ENCODE measurements around the gene PRKCQ.

PRKCQ gene

GRCh38 chr10:6405713-6406112, 174.4 kb downstream of the PRKCQ start:
- no peak for DNase-seq (ENCODE audit: low spot score)

GRCh38 chr10:6404127-6405072, 175.7 kb downstream of the PRKCQ start:
- DNase-seq (ENCODE audit: low spot score) = no peak

GRCh38 chr10:6402960-6403359, 177.1 kb downstream of the PRKCQ start:
- no peak for DNase-seq (ENCODE audit: low spot score)

GRCh38 chr10:6402349-6402709, 177.7 kb downstream of the PRKCQ start:
- no peak for DNase-seq (ENCODE audit: low spot score)

DNA sequence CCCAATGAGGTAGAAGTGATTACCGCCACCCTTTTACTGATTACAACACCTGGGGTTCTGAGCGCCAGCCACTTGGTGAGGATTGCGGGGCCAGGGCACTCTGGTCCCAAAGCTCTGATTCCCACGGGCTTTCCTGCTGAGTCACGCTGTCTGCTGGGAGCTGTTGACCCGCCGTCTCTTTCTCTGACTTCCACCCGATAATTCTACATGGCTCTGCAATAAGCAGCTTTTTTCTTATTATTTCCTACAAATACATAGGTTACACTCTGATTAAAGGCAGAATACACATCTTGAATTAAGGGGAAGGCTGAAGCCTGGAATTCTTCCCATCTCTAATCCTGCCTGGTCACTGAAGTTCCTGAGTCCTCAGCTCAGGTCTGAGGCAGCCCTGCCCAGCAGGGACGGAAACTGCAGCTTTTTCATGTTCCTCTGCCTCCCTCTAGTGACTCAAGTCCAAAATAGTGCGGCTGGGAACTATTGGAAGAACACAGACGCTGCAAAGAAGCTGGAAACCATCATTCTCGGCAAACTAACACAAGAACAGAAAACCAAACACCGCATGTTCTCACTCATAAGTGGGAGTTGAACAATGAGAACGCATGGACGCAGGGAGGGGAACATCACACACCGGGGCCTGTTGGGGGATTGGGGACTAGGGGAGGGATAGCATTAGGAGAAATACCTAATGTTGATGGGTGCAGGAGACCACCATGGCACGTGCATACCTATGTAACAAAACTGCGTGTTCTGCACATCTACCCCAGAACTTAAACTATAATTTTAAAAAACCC, 178.3 kb downstream of the PRKCQ start:
- DNase-seq (ENCODE audit: low spot score) = peak; percentile 98

DNA sequence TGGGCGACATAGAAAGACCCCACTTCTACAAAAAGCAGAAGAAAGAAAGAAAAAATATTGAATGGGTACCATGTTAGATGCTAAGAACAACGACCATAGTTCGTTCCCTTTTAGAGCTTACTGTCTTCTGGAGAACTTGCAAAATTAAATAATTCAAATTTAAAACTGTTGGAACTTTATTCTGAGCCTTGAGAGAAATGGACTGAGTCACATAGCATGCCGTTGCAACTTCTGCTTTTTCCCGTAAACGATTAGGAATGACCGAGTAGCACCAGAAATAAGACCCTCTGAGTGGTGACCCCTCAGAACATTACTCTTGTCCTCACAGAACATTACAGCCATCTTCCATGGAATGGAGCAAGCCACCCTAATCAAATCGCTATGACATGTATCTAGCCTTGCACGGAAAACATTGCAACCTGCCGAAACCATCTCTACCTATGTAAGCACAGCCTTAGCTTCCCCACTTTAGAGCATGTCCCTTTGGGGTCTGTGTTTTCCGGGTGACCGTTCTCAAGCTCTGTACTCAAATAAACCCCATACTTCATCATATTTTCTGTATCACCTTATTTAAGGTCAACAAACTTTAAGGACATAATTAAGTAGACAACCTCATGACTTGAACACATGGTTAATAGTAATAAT, 179.1 kb downstream of the PRKCQ start:
- DNase-seq (ENCODE audit: low spot score) = no peak

- DNase-seq (ENCODE audit: low spot score) = no peak
Observed at GRCh38 chr10:6400331-6400730, 179.7 kb downstream of the PRKCQ start.

DNA sequence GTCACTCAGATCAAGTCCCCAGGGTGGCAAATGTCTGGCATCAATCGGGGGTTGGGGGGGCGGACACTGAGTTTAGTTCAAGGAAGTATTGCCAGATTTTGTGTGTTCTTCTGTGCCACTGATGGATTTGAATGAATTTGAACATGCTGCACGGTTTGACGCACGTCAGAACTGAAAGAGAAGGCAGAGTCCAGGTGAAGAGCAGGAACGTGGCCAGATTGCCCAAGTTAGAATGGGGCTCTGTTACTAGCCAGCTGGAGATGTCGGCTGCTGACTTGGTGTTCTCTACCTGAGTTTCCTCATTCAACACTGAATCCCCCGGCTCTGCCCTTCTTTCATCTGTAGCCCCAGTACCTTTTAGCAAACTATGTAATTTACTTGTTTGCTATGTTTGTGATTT, 180.2 kb downstream of the PRKCQ start:
- DNase-seq (ENCODE audit: low spot score) = no peak

DNA sequence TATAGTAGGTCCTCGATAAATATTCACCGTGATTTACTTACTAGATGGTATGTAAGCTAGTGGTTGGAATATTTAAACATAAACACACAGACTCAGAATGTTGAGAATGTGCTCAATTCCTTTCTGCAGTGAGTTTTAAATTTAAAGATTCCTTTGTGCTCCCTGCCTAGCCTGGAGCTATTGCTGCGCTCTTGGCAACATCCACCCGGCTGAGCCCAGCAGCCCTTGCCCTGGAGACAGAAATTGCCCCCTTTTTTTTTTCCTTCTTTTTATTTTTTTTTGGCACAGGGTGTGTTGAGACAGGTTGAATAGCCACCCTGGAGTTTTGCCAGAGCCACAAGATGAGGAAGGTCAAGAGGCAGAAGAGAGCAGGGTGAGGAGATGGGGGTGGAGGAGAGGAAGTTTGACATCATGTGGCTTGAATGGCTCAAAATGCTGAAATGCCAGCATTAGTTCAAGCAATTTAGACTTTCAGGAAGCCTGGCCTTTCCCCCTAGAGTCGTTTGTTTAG, 180.8 kb downstream of the PRKCQ start:
- peak; percentile 93 for DNase-seq (ENCODE audit: low spot score)

- no peak for DNase-seq (ENCODE audit: low spot score)
Observed at GRCh38 chr10:6398399-6398798, 181.7 kb downstream of the PRKCQ start.

GRCh38 chr10:6396652-6397051, 183.4 kb downstream of the PRKCQ start:
- DNase-seq (ENCODE audit: low spot score) = no peak

- DNase-seq (ENCODE audit: low spot score) = no peak
Observed at GRCh38 chr10:6396226-6396625, 183.8 kb downstream of the PRKCQ start.

DNA sequence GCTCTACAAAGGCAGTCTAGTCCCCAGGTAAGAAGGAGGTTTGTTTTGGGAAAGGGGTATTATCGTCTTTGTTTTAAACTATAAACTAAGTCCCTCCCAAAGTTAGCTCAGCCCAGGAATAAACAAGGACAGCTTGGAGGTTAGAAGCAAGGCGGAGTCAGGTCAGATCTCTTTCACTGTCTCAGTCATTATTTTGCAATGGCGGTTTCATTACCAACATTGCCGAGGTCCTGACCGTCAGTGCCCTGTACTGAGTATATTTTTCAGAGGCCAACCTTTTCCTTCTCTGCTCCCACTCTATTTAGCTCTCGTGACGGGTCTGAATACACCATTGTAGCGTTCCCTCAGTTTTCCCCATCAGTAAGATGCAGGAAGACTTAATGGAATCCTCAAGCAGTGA, 184.5 kb downstream of the PRKCQ start:
- no peak for DNase-seq (ENCODE audit: low spot score)

GRCh38 chr10:6394084-6394483, 186.0 kb downstream of the PRKCQ start:
- no peak for DNase-seq (ENCODE audit: low spot score)

DNA sequence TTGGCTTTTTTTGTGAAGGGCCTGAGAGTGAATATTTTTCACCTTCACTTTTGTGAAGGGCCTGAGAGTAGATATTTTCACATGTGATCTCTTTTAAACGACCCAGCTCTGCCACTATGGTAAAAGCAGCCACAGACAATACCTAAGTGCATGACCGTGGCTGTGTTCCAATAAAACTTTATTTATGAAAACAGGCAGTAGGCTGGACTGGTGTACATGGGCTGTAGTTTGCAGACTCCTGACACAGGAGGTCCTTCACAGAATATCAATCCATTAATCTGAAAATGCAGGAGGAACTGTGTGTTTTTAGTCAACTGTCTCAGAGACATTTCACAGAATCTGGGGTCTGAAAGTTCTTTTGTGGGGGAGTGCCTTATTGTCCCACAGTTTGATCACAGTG, 186.9 kb downstream of the PRKCQ start:
- DNase-seq (ENCODE audit: low spot score) = no peak

DNA sequence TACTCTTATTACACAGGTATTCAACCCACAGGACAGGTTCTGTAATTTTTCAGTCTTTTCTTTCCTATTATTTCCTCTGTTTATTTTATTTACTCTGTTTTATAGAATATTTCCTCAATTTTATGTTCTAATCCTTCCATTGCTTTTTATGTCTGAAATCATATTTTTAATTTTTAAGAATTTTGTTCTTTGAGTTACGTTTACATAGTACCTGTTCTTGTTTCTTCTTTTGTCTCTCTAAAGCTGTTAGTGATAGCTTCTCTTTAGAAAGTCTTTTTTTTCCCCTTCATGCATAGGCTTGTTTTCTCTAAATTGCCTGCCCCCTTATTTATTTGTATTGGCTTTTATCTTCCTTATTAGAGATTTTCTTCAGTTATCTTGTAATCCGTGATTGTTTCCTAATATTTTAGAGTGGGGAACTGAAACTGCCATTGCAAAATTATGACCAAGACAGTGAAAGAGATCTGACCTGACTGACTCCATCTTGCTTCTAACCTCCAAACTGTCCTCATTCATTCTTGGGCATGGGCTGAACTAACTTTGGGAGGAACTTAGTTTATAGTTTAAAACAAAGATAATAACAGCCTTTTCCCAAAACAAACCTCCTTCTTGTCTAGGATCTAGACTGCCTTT, 189.7 kb downstream of the PRKCQ start:
- no peak for DNase-seq (ENCODE audit: low spot score)

GRCh38 chr10:6388261-6388893, 191.7 kb downstream of the PRKCQ start:
- DNase-seq (ENCODE audit: low spot score) = no peak

DNA sequence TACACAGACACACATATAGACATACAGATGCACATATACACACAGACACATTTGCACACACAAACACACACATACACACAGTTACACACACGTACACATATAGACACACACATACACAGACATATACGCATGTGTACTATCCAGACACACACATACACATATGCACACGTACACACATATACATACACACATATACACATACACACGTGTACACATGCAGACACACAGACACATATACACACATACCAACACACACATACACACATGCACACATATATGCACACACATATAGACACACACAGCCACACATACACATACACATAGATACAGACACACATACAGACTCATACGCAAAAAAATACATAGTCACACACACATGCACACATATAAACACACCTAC, 193.1 kb downstream of the PRKCQ start:
- no peak for DNase-seq (ENCODE audit: low spot score)

DNA sequence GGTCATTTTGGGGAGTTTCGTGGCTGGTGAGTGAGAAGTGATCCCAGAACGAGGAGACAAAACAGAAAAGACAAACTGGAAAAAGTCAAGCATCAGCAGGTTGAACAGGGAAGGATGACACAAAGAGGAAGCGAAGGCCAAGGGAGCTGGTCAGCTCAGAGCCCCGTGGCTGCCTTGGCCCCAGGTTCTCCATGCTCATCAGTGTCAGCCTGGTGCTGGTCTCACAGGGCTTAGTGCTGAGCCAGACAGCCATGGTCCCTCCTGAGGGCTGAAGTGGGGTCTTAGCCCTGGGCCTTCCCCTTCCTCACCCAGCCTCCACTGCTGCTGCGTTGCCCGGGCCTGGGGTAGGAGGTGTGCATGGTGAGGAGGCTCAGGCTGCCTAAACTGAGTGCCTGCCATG, 193.7 kb downstream of the PRKCQ start:
- peak; percentile 70 for DNase-seq (ENCODE audit: low spot score)

DNA sequence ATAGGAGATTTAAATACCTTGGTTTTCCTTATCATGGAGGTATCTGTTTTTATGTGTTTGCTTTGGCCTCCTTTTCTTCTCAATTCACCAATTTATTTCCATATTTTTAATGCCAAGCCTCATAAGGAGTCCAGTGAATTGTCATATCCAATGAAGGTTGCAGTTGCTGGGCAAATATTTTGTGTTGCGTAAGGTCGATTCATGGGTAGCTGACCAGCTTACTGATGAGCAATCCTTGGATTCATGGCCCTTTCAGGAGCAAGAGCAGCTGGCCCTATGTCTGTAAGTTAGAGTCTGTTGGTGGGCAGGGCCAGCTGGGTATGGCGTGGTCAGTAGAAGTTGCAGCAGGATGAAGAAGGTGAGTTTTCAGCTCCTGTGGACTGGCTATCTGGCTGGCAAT, 194.4 kb downstream of the PRKCQ start:
- no peak for DNase-seq (ENCODE audit: low spot score)

DNA sequence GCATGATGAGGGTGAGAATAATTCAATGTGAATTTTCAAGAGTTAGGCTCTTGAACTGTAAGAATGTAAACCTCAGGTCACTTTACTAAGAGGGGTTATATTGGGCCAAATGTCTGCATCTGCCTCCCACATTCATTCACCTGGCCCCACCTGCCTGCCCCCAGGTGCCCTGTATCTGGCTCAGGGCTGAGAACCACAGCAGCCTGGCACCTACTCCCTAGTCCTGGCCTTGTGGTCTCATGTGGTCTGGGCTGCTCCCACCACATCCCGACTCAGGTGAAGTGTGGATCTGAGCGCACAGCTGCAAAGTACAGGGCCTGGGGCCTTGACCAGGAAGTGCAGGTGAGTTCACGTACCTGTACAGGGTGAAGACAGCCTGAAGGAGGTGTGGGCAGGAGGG, 195.2 kb downstream of the PRKCQ start:
- DNase-seq (ENCODE audit: low spot score) = no peak

DNA sequence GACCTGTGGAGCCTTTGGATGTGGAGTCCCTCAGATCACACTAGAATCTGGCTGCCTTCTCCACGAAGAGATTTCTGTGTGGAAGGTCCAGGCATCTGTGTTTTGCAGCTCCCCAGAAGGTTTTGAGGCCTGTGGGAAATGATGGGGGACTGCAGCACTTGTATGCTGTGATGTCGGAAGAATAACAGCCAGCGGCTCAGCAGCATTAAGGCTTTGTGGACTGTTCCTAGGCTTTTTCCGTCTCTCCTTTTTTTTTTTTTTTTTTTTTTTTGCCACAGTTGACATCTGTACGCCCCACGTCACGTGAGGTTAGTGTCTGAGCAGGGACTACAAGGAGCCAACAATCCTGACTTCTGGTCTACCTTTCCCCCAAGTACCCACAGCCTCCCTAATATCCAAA, 196.0 kb downstream of the PRKCQ start:
- DNase-seq (ENCODE audit: low spot score) = no peak
